Right lobe of liver (tissue), 6 donors: ENCODE results near the gene WBP1L. TPM values are rescaled to one million over a fixed set of nuclear protein-coding genes. Genes with fewer than 3 reads are reported as not detected.

Source experiments
- ATAC-seq, 4 donors: fragments of 200-7000 bp; cut with Tn5 transposase; one replicate each; pipeline ENCODE4 v1.9.1; 2020; ENCODE audit warnings: mild to moderate bottlenecking in 4 of 4, moderate library complexity in 4 of 4
- DNase-seq, 3 donors: peaks; one replicate each; pipeline ENCODE4 v3.0.0-alpha.2; 2020
- H3K27ac ChIP-seq, 3 donors: fragments of 200-600 bp; one replicate each; pipeline ENCODE4 v1.8.0; 2022
- H3K27me3 ChIP-seq, 2 donors: fragments of 200-600 bp; one replicate each; pipeline ENCODE4 v1.8.0; 2022
- H3K36me3 ChIP-seq, 4 donors: fragments of 200-600 bp; sonication (generic) in 1 of 4; one replicate each; pipeline versions ENCODE4 v1.5.1 to v1.8.0; 2017 to 2022; ENCODE audit warnings: control low read depth in 1 of 4
- H3K4me1 ChIP-seq, 4 donors: fragments of 200-600 bp; sonication (generic) in 1 of 4; one replicate each; pipeline versions ENCODE4 v1.5.1 to v1.8.0; 2017 to 2022; ENCODE audit warnings: control low read depth in 1 of 4
- H3K4me3 ChIP-seq, 3 donors: fragments of 200-600 bp; one replicate each; pipeline ENCODE4 v1.8.0; 2022
- H3K9me3 ChIP-seq, 4 donors: fragments of 200-600 bp; sonication (generic) in 1 of 4; one replicate each; pipeline versions ENCODE4 v1.5.1 to v1.8.0; 2017 to 2022; ENCODE audit warnings: control low read depth in 1 of 4
- POLR2A ChIP-seq: fragments of 450-650 bp; IDR thresholded peaks from one replicate; pipeline ENCODE4 v1.6.1; 2017; ENCODE audit warnings: antibody characterized with exemption, mild to moderate bottlenecking
- WGBS: methylation state at CpG from one replicate; pipeline ENCODE4 v1.1.6; 2018; ENCODE audit warnings: low coverage, low lambda C conversion rate; ENCODE audit not compliant: insufficient coverage; ENCODE audit errors: missing lambda C conversion rate; 5-methylcytosine and 5-hydroxymethylcytosine counted together
- intact Hi-C, 2 donors: fragments of 100-400 bp; cut with DNase I; formaldehyde crosslinking; loops; one replicate each; pipeline versions ENCODE4 v1.11.2 to v1.14.1; 2022
- total RNA-seq, 6 experiments: library from RNA; depleted of rRNA in 2 of 6; stranded (reverse); fragments of >200 nt in 2 of 6; fragmentation: NEBNext Ultra II Directional in 3 of 6; extraction: Animal tissue kit (Norgen Biotek cat#: 25700) in 3 of 6; gene quantifications; one replicate each; pipeline versions ENCODE4 v1.1.0 to v1.2.4, GENCODE V29; 2016 to 2023
- TF ChIP-seq, protein P1 (sequence below), 4 donors: fragments of 200-600 bp in 3 of 4; fragments of 450-650 bp in 1 of 4; IDR thresholded peaks; one replicate each; pipeline versions ENCODE4 v1.5.1 to v1.8.0; 2016 to 2022; ENCODE audit warnings: antibody characterized with exemption in 4 of 4, mild to moderate bottlenecking in 2 of 4
- donor health status: DM: no; HTN: yes; CAD: no.
- donor health status: DM: no; HTN: no; CAD: no.
- donor health status: DM: no; HTN: no; CAD: no.
- donor health status: DM: no; HTN: yes; CAD: no.
- donor health status: DM: no; HTN: yes; CAD: no.

The WBP1L gene
- total RNA-seq, 6 experiments from 2014 or later = 24.1 to 58.4 (median 32.8) TPM

DNA sequence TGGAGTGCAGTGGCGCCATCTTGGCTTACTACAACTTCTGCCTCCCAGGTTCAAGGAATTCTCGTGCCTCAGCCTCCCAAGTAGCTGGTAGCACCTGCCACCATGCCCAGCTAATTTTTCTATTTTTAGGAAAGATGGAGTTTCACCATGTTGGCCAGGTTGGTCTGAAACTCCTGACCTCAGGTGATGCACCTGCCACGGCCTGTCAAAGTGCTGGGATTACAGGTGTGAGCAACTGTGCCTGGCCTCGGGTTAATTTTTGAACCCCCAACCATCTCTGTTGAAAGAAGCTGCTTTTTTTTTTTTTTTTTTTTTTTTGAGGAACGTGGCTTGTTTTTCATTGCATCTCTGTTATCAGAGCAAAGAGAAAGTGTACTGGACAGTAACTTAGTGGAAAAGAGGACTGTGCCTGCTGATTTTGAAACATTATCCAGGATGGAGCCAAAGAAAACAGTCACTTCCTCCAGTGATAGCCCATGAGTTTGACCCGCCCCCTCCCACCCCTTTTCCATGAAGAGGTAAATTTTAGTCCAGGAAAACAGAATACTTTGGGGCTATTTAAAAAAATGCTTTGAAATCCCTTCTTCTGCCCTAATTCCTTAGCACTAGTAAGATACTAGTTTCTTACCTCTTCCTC is 38.3 kb downstream of the WBP1L start:
- TF ChIP-seq, protein P1, sequence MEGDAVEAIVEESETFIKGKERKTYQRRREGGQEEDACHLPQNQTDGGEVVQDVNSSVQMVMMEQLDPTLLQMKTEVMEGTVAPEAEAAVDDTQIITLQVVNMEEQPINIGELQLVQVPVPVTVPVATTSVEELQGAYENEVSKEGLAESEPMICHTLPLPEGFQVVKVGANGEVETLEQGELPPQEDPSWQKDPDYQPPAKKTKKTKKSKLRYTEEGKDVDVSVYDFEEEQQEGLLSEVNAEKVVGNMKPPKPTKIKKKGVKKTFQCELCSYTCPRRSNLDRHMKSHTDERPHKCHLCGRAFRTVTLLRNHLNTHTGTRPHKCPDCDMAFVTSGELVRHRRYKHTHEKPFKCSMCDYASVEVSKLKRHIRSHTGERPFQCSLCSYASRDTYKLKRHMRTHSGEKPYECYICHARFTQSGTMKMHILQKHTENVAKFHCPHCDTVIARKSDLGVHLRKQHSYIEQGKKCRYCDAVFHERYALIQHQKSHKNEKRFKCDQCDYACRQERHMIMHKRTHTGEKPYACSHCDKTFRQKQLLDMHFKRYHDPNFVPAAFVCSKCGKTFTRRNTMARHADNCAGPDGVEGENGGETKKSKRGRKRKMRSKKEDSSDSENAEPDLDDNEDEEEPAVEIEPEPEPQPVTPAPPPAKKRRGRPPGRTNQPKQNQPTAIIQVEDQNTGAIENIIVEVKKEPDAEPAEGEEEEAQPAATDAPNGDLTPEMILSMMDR (IDR thresholded peaks at IDR 0.05) = no peak
- TF ChIP-seq POLR2A = no peak
- 12% methylated on average over 5 of the region's 6 CpGs for WGBS
- H3K4me3 ChIP-seq = no peak overlapping the region
- H3K36me3 ChIP-seq = no peaks in the 10 kb centered on the region
- H3K27ac ChIP-seq = peak overlapping the region; percentile 90 to 98 (median 98)
- H3K9me3 ChIP-seq = no peaks in the 10 kb centered on the region
- H3K27me3 ChIP-seq = no peaks in the 10 kb centered on the region
- intact Hi-C loops = no loop called here
- DNase-seq (peak in 1 of 3 donors; percentile 53), ATAC-seq (peak; percentile 64 to 78 (median 70))
- peaks cover 3 to 92% (median 38%) of the 10 kb centered on the region in 4 donors for H3K4me1 ChIP-seq

DNA sequence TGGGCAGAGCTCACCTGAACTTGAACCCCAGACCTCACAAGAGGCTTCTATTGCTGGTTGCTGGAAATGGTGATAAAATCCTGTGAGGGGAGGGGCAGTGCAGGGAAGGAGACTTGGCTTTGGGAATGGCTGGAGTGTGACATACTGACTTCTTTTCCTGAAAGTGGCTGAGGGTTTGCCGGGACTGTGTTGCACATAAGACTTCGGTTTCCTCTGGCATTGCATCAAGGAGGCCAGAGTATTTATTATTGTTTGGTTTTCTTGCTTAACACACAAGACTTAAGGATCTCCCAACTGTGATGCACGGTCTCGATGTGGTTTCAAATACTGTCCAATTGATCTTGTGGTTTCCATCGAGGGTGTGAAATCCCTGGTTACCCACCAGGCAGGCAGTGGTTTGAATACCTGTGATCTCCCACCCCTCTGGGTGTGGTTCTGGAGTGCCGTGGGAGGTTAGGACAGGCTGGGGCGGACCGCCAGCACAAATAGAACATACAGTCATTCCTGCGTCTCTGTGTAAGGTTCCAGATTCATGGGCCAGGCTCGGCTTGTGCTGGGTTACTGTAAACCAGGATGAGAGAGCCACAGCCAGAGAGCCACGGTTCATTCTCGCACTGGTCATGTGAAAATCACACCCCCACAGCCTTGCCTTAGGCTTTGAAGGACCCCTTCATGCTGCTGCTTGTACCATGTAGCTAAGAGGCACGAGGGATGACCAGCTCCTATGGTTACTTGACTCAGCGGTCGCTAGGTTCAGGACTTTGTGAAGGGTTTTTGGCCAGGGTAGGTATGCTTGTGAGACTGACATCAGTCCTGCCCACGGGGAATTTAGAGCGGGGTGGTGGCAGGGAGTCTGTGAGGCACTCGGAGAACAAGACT is 39.2 kb downstream of the WBP1L start:
- DNase-seq (peak; percentile 70 to 83 (median 78)), ATAC-seq (peak; percentile 62 to 75 (median 64))
- Histone ChIP-seq H3K36me3 (no peaks in the 10 kb centered on the region), H3K9me3 (no peaks in the 10 kb centered on the region), H3K4me3 (peak overlapping the region in 1 of 3 donors; percentile 3), H3K27ac (peak overlapping the region; percentile 90 to 98 (median 98)), H3K4me1 (peaks cover 3 to 83% (median 34%) of the 10 kb centered on the region in 4 donors), H3K27me3 (no peaks in the 10 kb centered on the region)
- intact Hi-C loops = no loop called here
- TF ChIP-seq POLR2A = peak; percentile 21
- TF ChIP-seq, protein P1 (IDR thresholded peaks at IDR 0.05) = no peak
- WGBS = 36% methylated on average over 10 of the region's 18 CpGs

DNA sequence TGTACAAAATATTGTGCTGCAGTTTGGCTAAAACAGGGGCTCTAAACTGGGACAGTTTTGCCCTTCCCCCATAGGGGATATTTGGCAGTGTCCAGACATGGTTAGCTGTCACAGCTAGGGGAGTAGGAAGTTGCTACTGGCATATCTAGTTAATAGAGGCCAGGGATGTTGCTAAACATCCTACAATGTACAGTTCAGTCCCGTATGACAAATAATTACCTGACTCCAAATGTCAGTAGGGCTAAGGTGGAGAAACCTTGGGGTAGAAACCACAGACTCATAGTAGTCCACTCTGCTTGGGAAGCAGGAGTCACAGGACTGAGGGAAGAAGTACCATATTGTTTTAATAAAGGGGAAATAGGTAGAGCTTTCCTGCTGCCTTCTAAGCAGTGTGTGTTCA is 39.8 kb downstream of the WBP1L start:
- peak overlapping the region; percentile 90 to 98 (median 98) for H3K27ac ChIP-seq
- H3K9me3 ChIP-seq = no peaks in the 10 kb centered on the region
- peaks cover 3 to 77% (median 34%) of the 10 kb centered on the region in 4 donors for H3K4me1 ChIP-seq
- DNase-seq (no peak), ATAC-seq (peak; percentile 38 to 55 (median 46))
- no peaks in the 10 kb centered on the region for H3K27me3 ChIP-seq
- no peak overlapping the region for H3K4me3 ChIP-seq
- H3K36me3 ChIP-seq = no peaks in the 10 kb centered on the region
- WGBS = 7% methylated on average over 1 of the region's 1 CpG
- intact Hi-C loops = no loop called here
- TF ChIP-seq POLR2A = no peak
- TF ChIP-seq, protein P1 (IDR thresholded peaks at IDR 0.05) = peak in 1 of 4 donors; percentile 5

DNA sequence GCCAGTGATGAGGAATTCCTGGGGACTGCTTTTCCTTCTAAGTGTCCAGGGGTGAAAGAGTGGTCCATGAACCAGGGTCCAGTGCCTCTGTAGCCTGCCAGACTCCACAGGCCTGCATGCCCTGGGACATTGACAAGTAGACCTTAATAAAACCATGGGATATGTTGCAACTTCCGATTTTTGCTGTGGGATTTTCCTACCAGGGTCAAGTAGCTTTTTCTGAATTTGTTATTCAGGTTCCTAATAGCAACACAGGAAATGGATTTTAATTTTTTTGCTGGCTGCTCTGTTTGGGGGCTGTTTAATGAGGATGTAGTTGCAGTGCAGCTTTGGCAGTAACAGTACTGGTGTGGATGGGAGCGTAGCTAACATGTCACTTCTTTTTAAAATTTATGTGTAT is 42.1 kb downstream of the WBP1L start:
- peak; percentile 7 to 29 (median 12) for ATAC-seq
- H3K4me1 ChIP-seq = peaks cover under 1 to 54% (median 25%) of the 10 kb centered on the region in 4 donors

More for the DNA sequence above, 42.1 kb downstream of the WBP1L start:
- WGBS = 47% methylated on average over 2 of the region's 2 CpGs
- no peak for DNase-seq
- Histone ChIP-seq H3K9me3 (no peaks in the 10 kb centered on the region), H3K36me3 (no peaks in the 10 kb centered on the region), H3K27ac (peak overlapping the region; percentile 51 to 98 (median 59)), H3K4me3 (no peak overlapping the region), H3K27me3 (no peaks in the 10 kb centered on the region)
- intact Hi-C loops = no loop called here
- TF ChIP-seq POLR2A = no peak
- TF ChIP-seq, protein P1 (IDR thresholded peaks at IDR 0.05) = no peak
